Lung (tissue), 12 donors: ENCODE data around the gene TMEM132C. TPM values are rescaled to one million over a fixed set of nuclear protein-coding genes. Genes with fewer than 3 reads are reported as not detected.

ENCODE experiments used
- ATAC-seq: fragments of 200-7000 bp; cut with Tn5 transposase; one replicate; pipeline ENCODE4 v1.9.1; 2020; ENCODE audit warnings: moderate number of reproducible peaks; ENCODE audit not compliant: insufficient read depth, low FRiP score
- DNase-seq, 3 donors: peaks; one replicate each; pipeline ENCODE4 v3.0.0-alpha.2; 2013 to 2017
- H3K27ac ChIP-seq, 2 donors: one replicate each; pipeline ENCODE4 v1.5.1; 2013; ENCODE audit warnings: mild to moderate bottlenecking in 2 of 2, moderate library complexity in 2 of 2, control low read depth in 1 of 2, inconsistent platforms in 1 of 2, low read depth in 1 of 2, low read length in 1 of 2
- H3K27me3 ChIP-seq, 3 donors: one replicate each; pipeline ENCODE4 v1.5.1; 2013; ENCODE audit warnings: low read length in 2 of 3; ENCODE audit not compliant: control insufficient read depth in 3 of 3, insufficient read depth in 3 of 3
- H3K36me3 ChIP-seq, 4 donors: one replicate each; pipeline ENCODE4 v1.5.1; 2013; ENCODE audit warnings: low read length in 4 of 4, mild to moderate bottlenecking in 1 of 4, moderate library complexity in 1 of 4; ENCODE audit not compliant: control insufficient read depth in 4 of 4, insufficient read depth in 4 of 4
- H3K4me1 ChIP-seq, 5 donors: one replicate each; pipeline ENCODE4 v1.5.1; 2013; ENCODE audit warnings: low read length in 5 of 5, mild to moderate bottlenecking in 2 of 5, moderate library complexity in 1 of 5; ENCODE audit not compliant: control insufficient read depth in 5 of 5, insufficient read depth in 5 of 5
- H3K4me3 ChIP-seq: one replicate; pipeline ENCODE4 v1.5.1; 2013; ENCODE audit warnings: mild to moderate bottlenecking, control low read depth, moderate library complexity
- H3K9ac ChIP-seq, 2 donors: one replicate each; pipeline ENCODE4 v1.5.1; 2013; ENCODE audit warnings: low read length in 2 of 2, control low read depth in 1 of 2; ENCODE audit not compliant: insufficient read depth in 1 of 2
- H3K9me3 ChIP-seq, 4 donors: one replicate each; pipeline ENCODE4 v1.5.1; 2013; ENCODE audit warnings: low read length in 3 of 4, mild to moderate bottlenecking in 1 of 4, moderate library complexity in 1 of 4; ENCODE audit not compliant: control insufficient read depth in 4 of 4, insufficient read depth in 3 of 4
- CTCF ChIP-seq: IDR thresholded peaks from 2 replicates; pipeline ENCODE4 v1.5.1; 2012; ENCODE audit warnings: mild to moderate bottlenecking; ENCODE audit errors: control extremely low read depth, extremely low read depth
- WGBS, 2 donors: extraction: QIAGEN DNeasy Blood & Tissue Kit; methylation state at CpG; one replicate each; pipeline ENCODE4 v1.1.7; 2013; 5-methylcytosine and 5-hydroxymethylcytosine counted together
- polyA plus RNA-seq, 2 donors: library from polyadenylated mRNA; stranded (reverse); fragments of 200-250 nt; gene quantifications; one replicate each; pipeline ENCODE4 v1.2.1, GENCODE V29; 2013
- total RNA-seq, 2 donors: library from RNA; depleted of rRNA in 1 of 2; stranded (reverse); fragments of >200 nt in 1 of 2; gene quantifications; one replicate each; pipeline ENCODE4 v1.2.1, GENCODE V29; 2014 to 2021
- donor health status: control.
- donor health status: control.
- donor health status: Bipolar disorder and iron deficiency.
- donor health status: healthy.
- donor health status: DM: yes; HTN: yes; CAD: no.

The TMEM132C gene
- total and polyA plus RNA-seq, 4 donors, result 0.35 to 16.5 (median 0.77) TPM

GRCh38 chr12:128578045-128578444, 311.1 kb downstream of the TMEM132C start:
- Histone ChIP-seq H3K9me3 (peaks cover 0 to 6% (median 0%) of the 10 kb centered on the region in 4 donors), H3K27me3 (no peaks in the 10 kb centered on the region), H3K9ac (no peak overlapping the region), H3K36me3 (no peaks in the 10 kb centered on the region), H3K4me1 (peaks cover 0 to 17% (median 0%) of the 10 kb centered on the region in 5 donors), H3K4me3 (no peak overlapping the region), H3K27ac (no peak overlapping the region)
- WGBS, 2 donors, result 89 to 91% methylated on average over 8 of the region's 8 CpGs
- no peak for ATAC-seq
- peak in 1 of 3 donors; percentile 25 for DNase-seq
- no peak for TF ChIP-seq CTCF

GRCh38 chr12:128581321-128581761, 314.4 kb downstream of the TMEM132C start:
- Histone ChIP-seq H3K9me3 (peaks cover 0 to 2% (median 0%) of the 10 kb centered on the region in 4 donors), H3K4me3 (no peak overlapping the region), H3K27me3 (no peaks in the 10 kb centered on the region), H3K4me1 (peaks cover 0 to 32% (median 0%) of the 10 kb centered on the region in 5 donors), H3K27ac (no peak overlapping the region), H3K9ac (no peak overlapping the region), H3K36me3 (no peaks in the 10 kb centered on the region)
- no peak for TF ChIP-seq CTCF
- WGBS, 2 donors, result 43 to 61% methylated on average over 7 of the region's 7 CpGs
- peak; percentile 74 to 94 (median 91) for DNase-seq
- ATAC-seq, result no peak

GRCh38 chr12:128583453-128583852, 316.5 kb downstream of the TMEM132C start:
- Histone ChIP-seq H3K9ac (no peak overlapping the region), H3K27me3 (no peaks in the 10 kb centered on the region), H3K4me3 (no peak overlapping the region), H3K9me3 (peaks cover 0 to 2% (median 0%) of the 10 kb centered on the region in 4 donors), H3K36me3 (no peaks in the 10 kb centered on the region), H3K4me1 (peaks cover 0 to 46% (median 3%) of the 10 kb centered on the region in 5 donors), H3K27ac (no peak overlapping the region)
- no peak for TF ChIP-seq CTCF
- no peak for ATAC-seq
- 57 to 59% methylated on average over 9 of the region's 9 CpGs for WGBS, 2 donors
- DNase-seq, result no peak
